H1 (cell line): Measurements from ENCODE around the gene ZNF334. TPM values are rescaled to one million over a fixed set of nuclear protein-coding genes. Genes with fewer than 3 reads are reported as not detected.
A peak's percentile ranks its signal among the peaks of the same experiment; 100 is the strongest.

Experiments
- CTCF ChIA-PET: fragments of 300-600 bp; sonication (Branson Sonifier 250); formaldehyde crosslinking; loops from one replicate; lab custom pipeline; 2021; ENCODE audit not compliant: partially characterized antibody; lab: Charles Lee
- POLR2A ChIA-PET: fragments of 300-600 bp; sonication (Branson Sonifier 250); formaldehyde crosslinking; loops from one replicate; lab custom pipeline; 2021; ENCODE audit warnings: inconsistent platforms; ENCODE audit not compliant: partially characterized antibody; lab: Charles Lee
- DNase-seq, 2 experiments: peaks; one replicate each; pipeline versions ENCODE4 v3.0.0 to v3.0.0-alpha.2; 2010 to 2022; ENCODE audit warnings: low spot score in 2 of 2, low read depth in 1 of 2, mixed read lengths in 1 of 2
- FAIRE-seq: peaks from 2 replicates; lab custom pipeline; 2011; peaks lifted over from hg19 to GRCh38; lab: Jason Lieb, UNC
- H2AFZ ChIP-seq: 2 replicates; pipeline ENCODE4 v1.8.1; 2012; ENCODE audit warnings: low read length, inconsistent platforms
- H2AK5ac ChIP-seq: 2 replicates; pipeline ENCODE4 v1.6.1; 2013; ENCODE audit warnings: low read depth, low read length
- H2BK120ac ChIP-seq: replicated peaks from 2 replicates; pipeline ENCODE3; 2013; ENCODE audit warnings: low read depth, low read length, inconsistent platforms
- H2BK12ac ChIP-seq: 2 replicates; pipeline ENCODE4 v1.6.1; 2013; ENCODE audit warnings: low read depth, low read length
- H2BK15ac ChIP-seq: 2 replicates; pipeline ENCODE4 v1.6.1; 2013; ENCODE audit warnings: low read length
- H2BK20ac ChIP-seq: 2 replicates; pipeline ENCODE4 v1.6.1; 2013; ENCODE audit warnings: low read length
- H2BK5ac ChIP-seq: 2 replicates; pipeline ENCODE4 v1.6.1; 2013; ENCODE audit warnings: low read depth, low read length
- H3K14ac ChIP-seq: 2 replicates; pipeline ENCODE4 v1.6.1; 2013; ENCODE audit warnings: inconsistent platforms; ENCODE audit not compliant: insufficient read length
- H3K18ac ChIP-seq: 2 replicates; pipeline ENCODE4 v1.6.1; 2013; ENCODE audit warnings: low read length; ENCODE audit errors: extremely low read depth
- H3K23ac ChIP-seq: 2 replicates; pipeline ENCODE4 v1.6.1; 2013; ENCODE audit warnings: inconsistent platforms; ENCODE audit not compliant: insufficient read length
- H3K23me2 ChIP-seq: 2 replicates; pipeline ENCODE4 v1.6.1; 2013; ENCODE audit warnings: low read depth, low read length
- H3K27ac ChIP-seq: 2 replicates; pipeline ENCODE4 v1.6.1; 2011; ENCODE audit warnings: low read depth, low read length, inconsistent platforms
- H3K27me3 ChIP-seq, 4 experiments: replicated peaks in 1 of 4; 1 replicate in 1 of 4; 2 replicates in 3 of 4; pipeline versions ENCODE4 v1.6.1 to v1.8.1; 2011 to 2013; ENCODE audit warnings: low read length in 3 of 4, mild to moderate bottlenecking in 3 of 4, inconsistent platforms in 2 of 4, mixed read lengths in 2 of 4, moderate library complexity in 1 of 4; ENCODE audit not compliant: control insufficient read depth in 3 of 4, insufficient read depth in 3 of 4; ENCODE audit errors: extremely low read depth in 1 of 4
- H3K36me3 ChIP-seq, 4 experiments: 2 replicates each; pipeline versions ENCODE4 v1.6.1 to v1.8.1; 2011 to 2013; ENCODE audit warnings: mild to moderate bottlenecking in 4 of 4, low read length in 3 of 4, moderate library complexity in 2 of 4, control low read depth in 1 of 4, inconsistent platforms in 1 of 4; ENCODE audit not compliant: insufficient read depth in 4 of 4, control insufficient read depth in 2 of 4
- H3K4ac ChIP-seq: replicated peaks from 2 replicates; pipeline ENCODE3; 2013; ENCODE audit warnings: low read length, low read depth, mixed read lengths, inconsistent platforms; ENCODE audit not compliant: insufficient read length
- H3K4me1 ChIP-seq, 4 experiments: replicated peaks in 1 of 4; 1 replicate in 1 of 4; 2 replicates in 3 of 4; pipeline versions ENCODE4 v1.6.1 to v1.8.1; 2011 to 2013; ENCODE audit warnings: low read length in 3 of 4, inconsistent platforms in 2 of 4, mixed read lengths in 1 of 4; ENCODE audit not compliant: insufficient read depth in 4 of 4, control insufficient read depth in 3 of 4
- H3K4me2 ChIP-seq, 2 experiments: 2 replicates each; pipeline versions ENCODE4 v1.6.1 to v1.8.1; 2011 to 2013; ENCODE audit warnings: low read depth in 2 of 2, low read length in 2 of 2, control low read depth in 1 of 2, inconsistent platforms in 1 of 2, mild to moderate bottlenecking in 1 of 2; ENCODE audit not compliant: insufficient read depth in 1 of 2
- H3K4me3 ChIP-seq, 4 experiments: fragments of 200-600, 300-600 bp in 1 of 4; sonication (generic), shearing (Covaris generic), sonication (Bioruptor Twin) in 1 of 4; 2 replicates each; pipeline versions ENCODE4 v1.5.1 to v1.8.1; 2011 to 2016; ENCODE audit warnings: low read length in 4 of 4, low read depth in 3 of 4, control low read depth in 2 of 4, inconsistent platforms in 2 of 4, mild to moderate bottlenecking in 2 of 4, mixed read lengths in 1 of 4, moderate library complexity in 1 of 4; ENCODE audit not compliant: insufficient read depth in 2 of 4; ENCODE audit errors: extremely low read depth in 1 of 4
- H3K56ac ChIP-seq: replicated peaks from 2 replicates; pipeline ENCODE3; 2013; ENCODE audit warnings: low read depth, mild to moderate bottlenecking, mixed read lengths, low read length, inconsistent platforms; ENCODE audit not compliant: insufficient read length
- H3K79me1 ChIP-seq: 2 replicates; pipeline ENCODE4 v1.6.1; 2013; ENCODE audit warnings: low read depth, low read length, control low read depth
- H3K79me2 ChIP-seq, 2 experiments: 2 replicates each; pipeline versions ENCODE4 v1.6.1 to v1.8.1; 2012 to 2013; ENCODE audit warnings: low read length in 2 of 2, mild to moderate bottlenecking in 2 of 2, inconsistent platforms in 1 of 2; ENCODE audit not compliant: insufficient read depth in 2 of 2, control insufficient read depth in 1 of 2
- H3K9ac ChIP-seq, 4 experiments: replicated peaks in 1 of 4; 1 replicate in 1 of 4; 2 replicates in 3 of 4; pipeline versions ENCODE4 v1.6.1 to v1.8.1; 2011 to 2013; ENCODE audit warnings: low read depth in 3 of 4, low read length in 3 of 4, control low read depth in 2 of 4, mild to moderate bottlenecking in 2 of 4, moderate library complexity in 2 of 4, inconsistent platforms in 1 of 4; ENCODE audit errors: extremely low read depth in 1 of 4
- H3K9me3 ChIP-seq, 2 experiments: 2 replicates each; pipeline versions ENCODE4 v1.6.1 to v1.8.1; 2012 to 2013; ENCODE audit warnings: mild to moderate bottlenecking in 2 of 2, moderate library complexity in 2 of 2, control low read depth in 1 of 2, inconsistent platforms in 1 of 2, low read depth in 1 of 2, low read length in 1 of 2, mixed read lengths in 1 of 2; ENCODE audit not compliant: insufficient read depth in 2 of 2
- H4K20me1 ChIP-seq, 2 experiments: replicated peaks in 1 of 2; 2 replicates each; pipeline versions ENCODE3 to v1.8.1; 2011 to 2013; ENCODE audit warnings: inconsistent platforms in 2 of 2, low read length in 2 of 2, mild to moderate bottlenecking in 1 of 2; ENCODE audit not compliant: insufficient read depth in 2 of 2, control insufficient read depth in 1 of 2
- H4K5ac ChIP-seq: 2 replicates; pipeline ENCODE4 v1.6.1; 2013; ENCODE audit warnings: low read length, low read depth, mixed read lengths, inconsistent platforms; ENCODE audit not compliant: insufficient read length
- H4K8ac ChIP-seq: 2 replicates; pipeline ENCODE4 v1.8.0; 2013; ENCODE audit warnings: mild to moderate bottlenecking, moderate library complexity, low read length, inconsistent platforms; ENCODE audit not compliant: insufficient read depth; ENCODE audit errors: extremely low read depth
- H4K91ac ChIP-seq: replicated peaks from 2 replicates; pipeline ENCODE3; 2013; ENCODE audit warnings: low read length, mixed read lengths, inconsistent platforms; ENCODE audit not compliant: insufficient read length
- CEBPB ChIP-seq: IDR thresholded peaks from 2 replicates; pipeline ENCODE4 v1.6.1; 2012; ENCODE audit warnings: low read depth, low read length
- CHD1 ChIP-seq: IDR thresholded peaks from 2 replicates; pipeline ENCODE4 v1.6.1; 2012; ENCODE audit warnings: low read depth, low read length, improper control_type of control experiment
- CHD2 ChIP-seq: IDR thresholded peaks from 2 replicates; pipeline ENCODE4 v1.6.1; 2012; ENCODE audit warnings: low read length, improper control_type of control experiment
- EZH2 ChIP-seq: fragments of 200-600 bp; sonication (generic); IDR thresholded peaks from 2 replicates; pipeline ENCODE4 v1.7.1; 2012; ENCODE audit warnings: low read depth, mild to moderate bottlenecking, moderate library complexity, low read length, inconsistent platforms; ENCODE audit not compliant: severe bottlenecking
- FOSL1 ChIP-seq: IDR thresholded peaks from 2 replicates; pipeline ENCODE4 v1.6.1; 2011; ENCODE audit warnings: mild to moderate bottlenecking, low read depth, low read length, moderate library complexity; ENCODE audit not compliant: insufficient read depth
- GTF2F1 ChIP-seq: IDR thresholded peaks from 2 replicates; pipeline ENCODE4 v1.6.1; 2012; ENCODE audit warnings: low read depth, low read length, improper control_type of control experiment, borderline replicate concordance
- JUN ChIP-seq: IDR thresholded peaks from 2 replicates; pipeline ENCODE4 v1.6.1; 2011; ENCODE audit warnings: low read depth, mild to moderate bottlenecking, improper control_type of control experiment, low read length
- NRF1 ChIP-seq: IDR thresholded peaks from 2 replicates; pipeline ENCODE4 v1.6.1; 2011; ENCODE audit warnings: mild to moderate bottlenecking, low read depth, low read length, improper control_type of control experiment
- POLR2A ChIP-seq, 2 experiments: IDR thresholded peaks; 1 replicate in 1 of 2; 2 replicates in 1 of 2; pipeline ENCODE4 v1.6.1; 2011; ENCODE audit warnings: low read depth in 2 of 2, low read length in 2 of 2, mild to moderate bottlenecking in 2 of 2; ENCODE audit errors: control extremely low read depth in 1 of 2
- RXRA ChIP-seq: IDR thresholded peaks from 2 replicates; pipeline ENCODE4 v1.6.1; 2011; ENCODE audit warnings: low read depth, mild to moderate bottlenecking, low read length, moderate library complexity; ENCODE audit not compliant: insufficient read depth
- TCF12 ChIP-seq: IDR thresholded peaks from 2 replicates; pipeline ENCODE4 v1.6.1; 2011; ENCODE audit warnings: low read depth, mild to moderate bottlenecking, low read length
- TEAD4 ChIP-seq: IDR thresholded peaks from 2 replicates; pipeline ENCODE4 v1.6.1; 2012; ENCODE audit warnings: low read depth, low read length, inconsistent platforms, mixed read lengths
- USF2 ChIP-seq: IDR thresholded peaks from 2 replicates; pipeline ENCODE4 v1.6.1; 2011; ENCODE audit warnings: low read length, improper control_type of control experiment
- ZNF274 ChIP-seq: IDR thresholded peaks from 2 replicates; pipeline ENCODE4 v1.7.0; 2012; ENCODE audit warnings: low read length, borderline replicate concordance; ENCODE audit errors: extremely low read depth
- WGBS, 2 experiments: shearing (Covaris generic) in 1 of 2; methylation state at CpG; one replicate each; pipeline versions ENCODE4 v1.1.6 to v1.1.7; 2013 to 2015; ENCODE audit warnings: low lambda C conversion rate in 2 of 2, mixed read lengths in 2 of 2, inconsistent platforms in 1 of 2, low coverage in 1 of 2, missing lambda C conversion rate in 1 of 2; ENCODE audit not compliant: insufficient replicate concordance in 2 of 2, insufficient coverage in 1 of 2, insufficient read length in 1 of 2; ENCODE audit errors: extremely low coverage in 1 of 2, missing lambda C conversion rate in 1 of 2; 5-methylcytosine and 5-hydroxymethylcytosine counted together
- polyA plus RNA-seq, 7 experiments: library from polyadenylated mRNA; depleted of rRNA in 3 of 7; stranded (reverse) in 5 of 7; unstranded in 2 of 7; fragments of >200 nt in 5 of 7; fragments of 200-250 nt in 2 of 7; gene quantifications; 1 replicate in 5 of 7; 2 replicates in 1 of 7; 4 replicates in 1 of 7; pipeline versions ENCODE4 v1.2.1 to v1.2.3, GENCODE V29; 2011 to 2013; ENCODE audit warnings: missing spikeins in 2 of 7, mixed read lengths in 2 of 7
- total RNA-seq: library from RNA; stranded (reverse); fragmentation: NEBNext Ultra II Directional; extraction: Animal tissue kit (Norgen Biotek cat#: 25700); gene quantifications from 2 replicates; pipeline ENCODE4 v1.2.1, GENCODE V29; 2021

ZNF334 gene
- total and polyA plus RNA-seq, 2 of the 8 experiments (the other 6 are each of a cell fraction or from before 2014, with no cell fraction given): 8.8 to 17.8 TPM

GRCh38 chr20:46501961-46502360 is 11.4 kb downstream of the ZNF334 start:
- no peak overlapping the region for H2BK120ac ChIP-seq
- no peak overlapping the region for H4K8ac ChIP-seq
- H3K79me2 ChIP-seq: no peaks in the 10 kb centered on the region
- no peak overlapping the region for H2BK5ac ChIP-seq
- H2AFZ ChIP-seq: no peak overlapping the region
- no peak overlapping the region for H3K9ac ChIP-seq
- H3K56ac ChIP-seq: no peak overlapping the region
- peaks cover 10 to 81% (median 51%) of the 10 kb centered on the region in 4 experiments for H3K36me3 ChIP-seq
- H3K4me2 ChIP-seq: no peak overlapping the region
- no peak overlapping the region for H3K14ac ChIP-seq
- no peak overlapping the region for H3K23ac ChIP-seq
- H3K27me3 ChIP-seq: no peaks in the 10 kb centered on the region
- H2BK20ac ChIP-seq: no peak overlapping the region
- no peaks in the 10 kb centered on the region for H3K79me1 ChIP-seq
- H2AK5ac ChIP-seq: no peak overlapping the region
- no peaks in the 10 kb centered on the region for H4K20me1 ChIP-seq
- POLR2A ChIA-PET: no interaction called here
- 94% methylated on average over 6 of the region's 6 CpGs; no CpG with 5 or more reads in 1 of the 2 experiments for WGBS, 2 experiments
- TF ChIP-seq FOSL1 (no peak), POLR2A (IDR thresholded peaks at IDR 0.05; ENCODE audit: control extremely low read depth in 1 of 2, low read depth in 2 of 2, low read length in 2 of 2) (no peak), JUN (no peak), CEBPB (no peak), ZNF274 (peak; percentile 36; the same call in 1 of the 2 replicates), TEAD4 (no peak), CHD2 (no peak), EZH2 (no peak), CHD1 (no peak), TCF12 (0 out of 2 replicates have a peak, but pooled peaks have one; percentile 60), NRF1 (no peak), USF2 (no peak), GTF2F1 (no peak), RXRA (no peak)
- H3K27ac ChIP-seq: no peak overlapping the region
- H2BK15ac ChIP-seq: no peak overlapping the region
- H2BK12ac ChIP-seq: no peak overlapping the region
- no peak overlapping the region for H3K4ac ChIP-seq
- DNase-seq (no peak), FAIRE-seq (no peak)
- H3K23me2 ChIP-seq: no peaks in the 10 kb centered on the region
- no peaks in the 10 kb centered on the region for H3K4me1 ChIP-seq
- peak overlapping the region in 1 of 4 experiments; percentile 1; a peak in 1 of 8 replicates for H3K4me3 ChIP-seq
- peaks cover 75 to 77% of the 10 kb centered on the region in 2 experiments for H3K9me3 ChIP-seq
- H3K18ac ChIP-seq: no peak overlapping the region
- no peak overlapping the region for H4K5ac ChIP-seq
- CTCF ChIA-PET: no interaction called here
- H4K91ac ChIP-seq: no peak overlapping the region
